HEK293T (cell line): Measurements from ENCODE around the gene CFAP47.
"Not testable (repeated sequence)": the region's sequence is repeated elsewhere in the genome, so short reads cannot be mapped to it uniquely, and the experiment has no call there.

ENCODE experiments used
- CTCF ChIA-PET: fragments of 350-600 bp; formaldehyde crosslinking; extraction: SDS; loops from one replicate; lab custom pipeline; 2021; ENCODE audit warnings: antibody characterized with exemption, inconsistent platforms; lab: Yijun Ruan, JAX
- POLR2A ChIA-PET: fragments of 350-600 bp; formaldehyde crosslinking; extraction: SDS; loops from one replicate; lab custom pipeline; 2020; ENCODE audit warnings: antibody characterized with exemption, inconsistent platforms; lab: Yijun Ruan, JAX
- DNase-seq: peaks from one replicate; pipeline ENCODE4 v3.0.0; 2012; ENCODE audit warnings: mixed read lengths; ENCODE audit errors: extremely low spot score
- ARNT ChIP-seq: fragments of 450-650 bp; IDR thresholded peaks from 2 replicates; pipeline ENCODE4 v1.6.1; 2017; ENCODE audit warnings: mild to moderate bottlenecking
- BHLHE40 ChIP-seq: fragments of 450-650 bp; IDR thresholded peaks from 2 replicates; pipeline ENCODE4 v1.6.1; 2016; ENCODE audit warnings: mild to moderate bottlenecking, moderate library complexity, borderline replicate concordance
- CTBP1 ChIP-seq: fragments of 450-650 bp; IDR thresholded peaks from 2 replicates; pipeline ENCODE4 v1.6.1; 2016; ENCODE audit warnings: borderline replicate concordance
- ELF4 ChIP-seq: fragments of 450-650 bp; IDR thresholded peaks from 2 replicates; pipeline ENCODE4 v1.6.1; 2017; ENCODE audit warnings: antibody characterized with exemption
- FOXA1 ChIP-seq: fragments of 450-650 bp; IDR thresholded peaks from 2 replicates; pipeline ENCODE4 v1.6.1; 2016; ENCODE audit warnings: mild to moderate bottlenecking
- FOXK2 ChIP-seq: fragments of 450-650 bp; IDR thresholded peaks from 2 replicates; pipeline ENCODE4 v1.6.1; 2016; ENCODE audit warnings: mild to moderate bottlenecking
- FOXM1 ChIP-seq: fragments of 450-650 bp; IDR thresholded peaks from 2 replicates; pipeline ENCODE4 v1.6.1; 2017; ENCODE audit warnings: mild to moderate bottlenecking, borderline replicate concordance
- HDGF ChIP-seq: fragments of 450-650 bp; IDR thresholded peaks from 2 replicates; pipeline ENCODE4 v1.6.1; 2017; ENCODE audit warnings: antibody characterized with exemption, borderline replicate concordance
- L3MBTL2 ChIP-seq: fragments of 450-650 bp; conservative IDR thresholded peaks from 2 replicates; pipeline ENCODE4 v1.6.1; 2016; ENCODE audit warnings: mild to moderate bottlenecking
- LEF1 ChIP-seq: fragments of 450-650 bp; IDR thresholded peaks from 2 replicates; pipeline ENCODE4 v1.6.1; 2017; ENCODE audit warnings: mild to moderate bottlenecking, borderline replicate concordance
- NFRKB ChIP-seq: fragments of 450-650 bp; IDR thresholded peaks from 2 replicates; pipeline ENCODE4 v1.6.1; 2016; ENCODE audit warnings: mild to moderate bottlenecking, moderate library complexity
- SP1 ChIP-seq: fragments of 450-650 bp; IDR thresholded peaks from 2 replicates; pipeline ENCODE4 v1.6.1; 2017
- SUZ12 ChIP-seq: fragments of 450-650 bp; IDR thresholded peaks from 2 replicates; pipeline ENCODE4 v1.6.1; 2016; ENCODE audit warnings: mild to moderate bottlenecking
- TARDBP ChIP-seq: fragments of 450-650 bp; IDR thresholded peaks from 2 replicates; pipeline ENCODE4 v1.6.1; 2016
- ZNF384 ChIP-seq: fragments of 450-650 bp; IDR thresholded peaks from 2 replicates; pipeline ENCODE4 v1.6.1; 2016
- TF ChIP-seq, protein P1 (sequence below): fragments of 450-650 bp; IDR thresholded peaks from 2 replicates; pipeline ENCODE4 v1.6.1; 2016

Gene CFAP47

GRCh38 chrX:36218801-36219200, 299.3 kb downstream of the CFAP47 start:
- POLR2A ChIA-PET, result no interaction called here
- CTCF ChIA-PET, result no interaction called here
- no peak for DNase-seq
- no peak for TF ChIP-seq ARNT
- no peak for TF ChIP-seq FOXA1
- TF ChIP-seq, protein P1, sequence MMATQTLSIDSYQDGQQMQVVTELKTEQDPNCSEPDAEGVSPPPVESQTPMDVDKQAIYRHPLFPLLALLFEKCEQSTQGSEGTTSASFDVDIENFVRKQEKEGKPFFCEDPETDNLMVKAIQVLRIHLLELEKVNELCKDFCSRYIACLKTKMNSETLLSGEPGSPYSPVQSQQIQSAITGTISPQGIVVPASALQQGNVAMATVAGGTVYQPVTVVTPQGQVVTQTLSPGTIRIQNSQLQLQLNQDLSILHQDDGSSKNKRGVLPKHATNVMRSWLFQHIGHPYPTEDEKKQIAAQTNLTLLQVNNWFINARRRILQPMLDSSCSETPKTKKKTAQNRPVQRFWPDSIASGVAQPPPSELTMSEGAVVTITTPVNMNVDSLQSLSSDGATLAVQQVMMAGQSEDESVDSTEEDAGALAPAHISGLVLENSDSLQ, result no peak
- no peak for TF ChIP-seq SUZ12
- TF ChIP-seq CTBP1, result no peak
- no peak for TF ChIP-seq NFRKB

DNA sequence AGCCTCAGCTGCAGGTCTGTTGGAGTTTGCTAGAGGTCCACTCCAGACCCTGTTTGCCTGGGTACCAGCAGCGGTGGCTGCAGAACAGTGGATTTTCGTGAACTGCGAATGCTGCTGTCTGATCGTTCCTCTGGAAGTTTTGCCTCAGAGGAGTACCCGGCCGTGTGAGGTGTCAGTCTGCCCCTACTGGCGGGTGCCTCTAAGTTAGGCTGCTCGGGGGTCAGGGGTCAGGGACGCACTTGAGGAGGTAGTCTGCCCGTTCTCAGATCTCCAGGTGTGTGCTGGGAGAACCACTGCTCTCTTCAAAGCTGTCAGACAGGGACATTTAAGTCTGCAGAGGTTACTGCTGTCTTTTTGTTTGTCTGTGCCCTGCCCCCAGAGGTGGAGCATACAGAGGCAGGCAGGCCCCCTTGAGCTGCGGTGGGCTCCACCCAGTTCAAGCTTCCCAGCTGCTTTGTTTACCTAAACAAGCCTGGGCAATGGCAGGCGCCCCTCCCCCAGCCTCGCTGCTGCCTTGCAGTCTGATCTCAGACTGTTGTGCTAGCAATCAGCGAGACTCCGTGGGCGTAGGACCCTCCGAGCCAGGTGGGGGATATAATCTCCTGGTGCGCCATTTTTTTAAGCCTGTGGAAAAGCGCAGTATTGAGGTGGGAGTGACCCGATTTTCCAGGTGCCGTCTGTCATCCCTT, 315.4 kb downstream of the CFAP47 start:
- DNase-seq, POLR2A ChIA-PET, CTCF ChIA-PET: not testable (repeated sequence)

DNA sequence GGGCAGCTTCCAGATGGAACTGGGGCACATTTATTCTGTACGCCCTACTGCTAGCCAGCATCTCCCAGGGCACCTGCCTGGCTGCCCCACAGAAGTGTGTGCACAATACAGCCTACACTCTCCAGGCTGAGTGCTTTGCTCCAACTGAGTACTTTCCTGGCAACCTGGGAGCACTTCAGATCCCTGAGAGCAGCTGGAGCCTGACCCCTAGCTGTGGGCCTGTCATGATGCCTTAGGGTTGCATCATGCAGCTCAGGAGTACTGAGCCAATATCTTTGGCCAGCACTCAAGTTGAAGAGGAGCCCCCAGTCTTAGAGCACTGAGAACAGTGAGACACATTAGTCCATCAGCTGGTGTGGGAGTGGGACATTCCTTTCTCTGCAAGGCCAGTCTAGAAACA, 321.9 kb downstream of the CFAP47 start:
- ChIA-PET POLR2A (no interaction called here), CTCF (no interaction called here)
- no peak for DNase-seq
- TF ChIP-seq ARNT (no peak), BHLHE40 (no peak), NFRKB (no peak), SP1 (no peak), LEF1 (no peak), L3MBTL2 (no peak), FOXA1 (no peak), ELF4 (no peak), FOXK2 (no peak), TARDBP (no peak)

- no peak for DNase-seq
- POLR2A ChIA-PET, result no interaction called here
- CTCF ChIA-PET, result no interaction called here
- TF ChIP-seq SUZ12 (no peak), NFRKB (no peak), L3MBTL2 (no peak), ELF4 (no peak), FOXM1 (no peak), LEF1 (no peak), TARDBP (no peak), FOXK2 (no peak), FOXA1 (no peak), ARNT (no peak), BHLHE40 (no peak), ZNF384 (no peak), HDGF (no peak), SP1 (no peak), CTBP1 (no peak)
- TF ChIP-seq, protein P1, result no peak
Measured at GRCh38 chrX:36266155-36266554, 346.6 kb downstream of the CFAP47 start.

GRCh38 chrX:36310136-36310535, 390.6 kb downstream of the CFAP47 start:
- no peak for TF ChIP-seq L3MBTL2
- no peak for TF ChIP-seq FOXA1
- no peak for TF ChIP-seq SUZ12
- no peak for TF ChIP-seq ELF4
- TF ChIP-seq TARDBP, result no peak
- TF ChIP-seq LEF1, result no peak
- TF ChIP-seq ARNT, result no peak
- TF ChIP-seq CTBP1, result no peak
- TF ChIP-seq, protein P1, result no peak
- ChIA-PET CTCF (no interaction called here), POLR2A (no interaction called here)
- DNase-seq, result no peak

GRCh38 chrX:36314303-36314702, 394.8 kb downstream of the CFAP47 start:
- no peak for DNase-seq
- ChIA-PET CTCF (interaction anchor here (0.6 kb wide), 1 partner anchor 552 kb away, joined by 3 read pairs; no protein-coding TSS in a partner anchor), POLR2A (no interaction called here)
- TF ChIP-seq ZNF384 (no peak), ARNT (no peak)
- TF ChIP-seq, protein P1, result peak; percentile 7; the same call in 1 of the 2 replicates

DNA sequence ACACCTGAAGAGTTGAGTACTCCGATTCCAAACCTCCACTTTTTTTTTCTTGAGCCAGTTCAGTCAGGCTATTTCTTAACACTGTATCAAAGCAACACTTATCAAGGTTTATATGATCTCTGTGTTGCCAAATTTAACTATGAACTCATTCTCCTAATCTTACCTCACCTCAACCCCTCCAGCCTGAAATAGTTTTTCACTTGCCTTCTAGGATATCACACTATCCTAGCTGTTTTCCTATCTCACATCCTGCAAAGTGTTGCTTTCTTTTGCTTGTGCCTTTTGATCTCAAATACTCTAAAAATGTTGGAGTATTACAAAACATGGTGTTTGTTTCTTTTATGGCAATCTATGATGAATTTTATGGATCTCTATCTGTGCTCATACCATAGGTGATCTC, 415.0 kb downstream of the CFAP47 start:
- CTCF ChIA-PET, result no interaction called here
- DNase-seq, result no peak
- POLR2A ChIA-PET, result no interaction called here
- TF ChIP-seq FOXM1, result no peak
- no peak for TF ChIP-seq SP1
- TF ChIP-seq SUZ12, result no peak
